Measurements from ENCODE around the gene OR52I2. TPM values are rescaled to one million over a fixed set of nuclear protein-coding genes. Genes with fewer than 3 reads are reported as not detected.

The OR52I2 gene
- total and polyA plus RNA-seq, 2 donors (not counting 1 experiment from before 2014, with no cell fraction given): not detected

DNA sequence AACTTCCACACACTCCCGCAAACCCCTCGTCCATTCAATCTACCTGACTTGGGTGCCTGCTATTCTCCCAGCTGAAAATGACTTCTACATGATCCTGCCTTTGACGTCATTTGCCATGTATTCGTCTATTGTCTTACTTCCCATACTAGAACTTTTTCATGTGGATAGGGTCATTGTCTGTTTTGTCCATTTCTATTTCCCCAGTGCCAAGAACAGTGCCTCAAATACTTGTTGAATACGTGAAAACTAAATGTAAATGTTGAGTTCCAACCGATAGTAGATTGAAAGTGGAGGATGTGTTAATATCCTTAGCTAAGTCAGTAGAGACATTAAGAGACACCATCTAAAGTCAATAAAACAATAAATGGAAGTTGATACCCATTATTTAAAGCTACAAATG, 25.6 kb downstream of the OR52I2 start:
- POLR2A ChIA-PET: no interaction called here

More for the DNA sequence above, 25.6 kb downstream of the OR52I2 start:
- intact Hi-C loops (cut with micrococcal nuclease): loop anchor here (10.0 kb wide), 1 partner anchor 1628 kb away; the partner anchor contains the start of genes CNGA4 and FHIP1B
- CTCF ChIA-PET: interaction anchor here (1.1 kb wide), 1 partner anchor 29 kb away, joined by 3 read pairs; no protein-coding TSS in a partner anchor
- Histone ChIP-seq H3K27ac (ENCODE audit: low read length in 2 of 2) (no peak overlapping the region), H3K36me3 (replicated peaks in 1 of 2; ENCODE audit: control extremely low read depth in 1 of 2, control insufficient read depth in 1 of 2, extremely low read depth in 1 of 2, insufficient read depth in 2 of 2, low read length in 1 of 2) (peaks cover 0 to 22% of the 10 kb centered on the region in 2 experiments), H3K9me3 (ENCODE audit: control extremely low read depth in 1 of 3, control insufficient read depth in 2 of 3, insufficient read depth in 1 of 3, low read length in 2 of 3) (no peaks in the 10 kb centered on the region), H4K20me1 (ENCODE audit: control insufficient read depth, insufficient read depth, low read length, poor library complexity, severe bottlenecking) (peaks cover 6% of the 10 kb centered on the region), H3K79me2 (ENCODE audit: control insufficient read depth, insufficient read depth, low read length) (peaks cover 5% of the 10 kb centered on the region), H3K4me2 (replicated peaks; ENCODE audit: low read depth, low read length, poor library complexity, severe bottlenecking) (peak overlapping the region; percentile 84), H3K9ac (ENCODE audit: low read length) (peak overlapping the region; percentile 90), H2AFZ (ENCODE audit: insufficient read depth, low read depth, low read length, poor library complexity, severe bottlenecking) (peak overlapping the region; percentile 100), H3K4me3 (ENCODE audit: control extremely low read depth in 1 of 5, extremely low read depth in 1 of 5, insufficient read depth in 1 of 5, low read depth in 2 of 5, low read length in 4 of 5) (peak overlapping the region in 4 of 5 experiments; percentile 72 to 89 (median 83)), H3K27me3 (replicated peaks in 1 of 4; ENCODE audit: control extremely low read depth in 1 of 4, control insufficient read depth in 3 of 4, insufficient read depth in 4 of 4, low read length in 3 of 4) (no peaks in the 10 kb centered on the region), H3K4me1 (ENCODE audit: control insufficient read depth in 2 of 2, insufficient read depth in 2 of 2, low read length in 2 of 2) (peaks cover 21 to 29% of the 10 kb centered on the region in 2 donors)
- Mint-ChIP-seq H3K27me3 (no peaks in the 10 kb centered on the region), H3K4me3 (peak overlapping the region; percentile 97), H3K9me3 (ENCODE audit: insufficient read depth) (peaks cover under 1% of the 10 kb centered on the region), H3K4me1 (peaks cover 45% of the 10 kb centered on the region), H3K27ac (peak overlapping the region; percentile 94)
- 17% methylated on average over 1 of the region's 6 CpGs for WGBS (ENCODE audit: insufficient coverage)
- DNase-seq: peak; percentile 8
- ATAC-seq (ENCODE audit: low read depth): no peak
- TF ChIP-seq, protein P1, sequence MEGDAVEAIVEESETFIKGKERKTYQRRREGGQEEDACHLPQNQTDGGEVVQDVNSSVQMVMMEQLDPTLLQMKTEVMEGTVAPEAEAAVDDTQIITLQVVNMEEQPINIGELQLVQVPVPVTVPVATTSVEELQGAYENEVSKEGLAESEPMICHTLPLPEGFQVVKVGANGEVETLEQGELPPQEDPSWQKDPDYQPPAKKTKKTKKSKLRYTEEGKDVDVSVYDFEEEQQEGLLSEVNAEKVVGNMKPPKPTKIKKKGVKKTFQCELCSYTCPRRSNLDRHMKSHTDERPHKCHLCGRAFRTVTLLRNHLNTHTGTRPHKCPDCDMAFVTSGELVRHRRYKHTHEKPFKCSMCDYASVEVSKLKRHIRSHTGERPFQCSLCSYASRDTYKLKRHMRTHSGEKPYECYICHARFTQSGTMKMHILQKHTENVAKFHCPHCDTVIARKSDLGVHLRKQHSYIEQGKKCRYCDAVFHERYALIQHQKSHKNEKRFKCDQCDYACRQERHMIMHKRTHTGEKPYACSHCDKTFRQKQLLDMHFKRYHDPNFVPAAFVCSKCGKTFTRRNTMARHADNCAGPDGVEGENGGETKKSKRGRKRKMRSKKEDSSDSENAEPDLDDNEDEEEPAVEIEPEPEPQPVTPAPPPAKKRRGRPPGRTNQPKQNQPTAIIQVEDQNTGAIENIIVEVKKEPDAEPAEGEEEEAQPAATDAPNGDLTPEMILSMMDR (IDR thresholded peaks at IDR 0.05): no peak
- no peak for TF ChIP-seq EZH2 (IDR thresholded peaks at IDR 0.05; ENCODE audit: borderline replicate concordance, insufficient read depth, low read depth, low read length, poor library complexity, severe bottlenecking)
